ENCODE measurements around the gene OR5H2.

The OR5H2 gene

GRCh38 chr3:98331329-98331728 lies 49.0 kb downstream of the OR5H2 start:
- no peak for DNase-seq (ENCODE audit: low spot score)

All from AG20443 (cell line).